Stimulated activated naive CD8-positive, alpha-beta T cell treated with anti-CD3 and anti-CD28 coated beads, Interleukin-15, amount 100 ng/mL, for 72 hours (primary cell): ENCODE results near the gene PTPRJ.

ENCODE experiments used
- ATAC-seq: fragments of 150-1000 bp; cut with Tn5 transposase; 2 replicates; pipeline ENCODE4 v1.10.0; 2021; ENCODE audit warnings: mild to moderate bottlenecking, moderate library complexity
- DNase-seq, 2 donors: peaks; one replicate each; pipeline ENCODE4 v3.0.0; 2021 to 2022
- H3K27ac Mint-ChIP-seq, 2 donors: one replicate each; pipeline ENCODE4 v1.8.0; 2022; ENCODE audit warnings: mild to moderate bottlenecking in 2 of 2, mixed read lengths in 2 of 2, moderate library complexity in 2 of 2
- H3K27me3 Mint-ChIP-seq: one replicate; pipeline ENCODE4 v1.8.0; 2022; ENCODE audit warnings: mixed read lengths
- H3K4me1 Mint-ChIP-seq: one replicate; pipeline ENCODE4 v1.8.0; 2022; ENCODE audit warnings: mild to moderate bottlenecking, mixed read lengths
- H3K4me3 Mint-ChIP-seq, 2 donors: one replicate each; pipeline ENCODE4 v1.8.0; 2022; ENCODE audit warnings: mild to moderate bottlenecking in 2 of 2, mixed read lengths in 2 of 2, moderate library complexity in 1 of 2
- H3K9me3 Mint-ChIP-seq, 2 donors: one replicate each; pipeline ENCODE4 v1.8.0; 2022; ENCODE audit warnings: mixed read lengths in 2 of 2

The PTPRJ gene

GRCh38 chr11:47955061-47955755 lies 25.2 kb upstream of the PTPRJ start:
- DNase-seq: no peak
- H3K9me3 Mint-ChIP-seq: no peaks in the 10 kb centered on the region
- H3K4me1 Mint-ChIP-seq: peaks cover 23% of the 10 kb centered on the region
- peak overlapping the region in 1 of 2 donors; percentile 74 for H3K27ac Mint-ChIP-seq
- ATAC-seq: peak; percentile 46
- H3K4me3 Mint-ChIP-seq: no peak overlapping the region
- no peaks in the 10 kb centered on the region for H3K27me3 Mint-ChIP-seq

- H3K9me3 Mint-ChIP-seq: no peaks in the 10 kb centered on the region
- H3K27ac Mint-ChIP-seq: no peak overlapping the region
- H3K4me1 Mint-ChIP-seq: peaks cover 6% of the 10 kb centered on the region
- no peak for DNase-seq
- no peak overlapping the region for H3K4me3 Mint-ChIP-seq
- no peaks in the 10 kb centered on the region for H3K27me3 Mint-ChIP-seq
- ATAC-seq: no peak
Measured at GRCh38 chr11:47960015-47960414, 20.3 kb upstream of the PTPRJ start.

- no peaks in the 10 kb centered on the region for H3K27me3 Mint-ChIP-seq
- H3K4me3 Mint-ChIP-seq: no peak overlapping the region
- DNase-seq: no peak
- H3K9me3 Mint-ChIP-seq: no peaks in the 10 kb centered on the region
- no peak for ATAC-seq
- no peaks in the 10 kb centered on the region for H3K4me1 Mint-ChIP-seq
- no peak overlapping the region for H3K27ac Mint-ChIP-seq
Measured at GRCh38 chr11:47961383-47961782, 19.0 kb upstream of the PTPRJ start.

DNA sequence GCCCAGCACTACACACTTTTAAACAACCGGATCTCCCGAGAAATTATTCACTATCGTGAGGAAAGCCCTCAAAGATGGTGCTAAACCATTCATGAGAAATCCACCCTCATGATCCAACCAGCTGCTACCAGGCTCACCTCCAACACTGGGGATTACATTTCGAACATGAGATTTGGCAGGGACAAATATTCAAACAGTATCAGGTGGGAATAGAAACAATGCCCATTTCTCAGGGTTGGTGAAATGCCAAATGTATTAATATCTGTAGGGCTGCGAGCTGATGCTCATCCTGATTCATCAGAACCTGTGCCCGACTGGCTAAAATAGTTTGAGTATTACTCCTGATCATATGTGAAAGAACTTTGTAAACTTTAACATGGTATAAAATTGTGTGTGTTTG lies 15.8 kb upstream of the PTPRJ start:
- no peak for ATAC-seq

GRCh38 chr11:47967577-47968525 lies 12.5 kb upstream of the PTPRJ start:
- no peak for DNase-seq
- no peaks in the 10 kb centered on the region for H3K4me1 Mint-ChIP-seq
- ATAC-seq: no peak
- H3K4me3 Mint-ChIP-seq: no peak overlapping the region
- peak overlapping the region in 1 of 2 donors; percentile 6 for H3K27ac Mint-ChIP-seq
- H3K27me3 Mint-ChIP-seq: no peaks in the 10 kb centered on the region
- no peaks in the 10 kb centered on the region for H3K9me3 Mint-ChIP-seq

More for the DNA sequence above, 15.8 kb upstream of the PTPRJ start:
- no peaks in the 10 kb centered on the region for H3K4me1 Mint-ChIP-seq
- H3K27me3 Mint-ChIP-seq: no peaks in the 10 kb centered on the region
- no peaks in the 10 kb centered on the region for H3K9me3 Mint-ChIP-seq
- H3K4me3 Mint-ChIP-seq: no peak overlapping the region
- DNase-seq: no peak
- peak overlapping the region in 1 of 2 donors; percentile 54 for H3K27ac Mint-ChIP-seq

DNA sequence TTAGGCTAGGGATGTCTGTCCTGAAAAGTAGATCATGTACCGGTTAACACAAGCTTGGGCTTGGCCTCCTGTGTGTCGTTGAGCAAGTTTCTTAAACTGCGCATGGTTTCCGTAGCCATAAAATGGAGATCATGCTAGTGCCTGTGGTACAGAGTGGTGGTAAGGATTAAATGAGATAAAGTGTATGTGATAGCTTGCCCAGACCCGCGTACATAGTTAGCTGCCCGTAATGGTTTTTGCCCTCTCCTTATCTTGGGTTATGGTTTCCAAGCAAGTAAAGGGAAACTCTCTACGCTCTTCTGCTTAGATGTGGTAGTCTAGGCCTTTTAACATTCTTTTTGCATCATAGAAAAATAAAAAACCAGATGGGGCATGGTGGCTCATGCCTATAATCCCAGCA lies 11.0 kb upstream of the PTPRJ start:
- Mint-ChIP-seq H3K4me3 (no peak overlapping the region), H3K9me3 (no peaks in the 10 kb centered on the region), H3K27me3 (no peaks in the 10 kb centered on the region), H3K4me1 (no peaks in the 10 kb centered on the region), H3K27ac (no peak overlapping the region)
- DNase-seq (no peak), ATAC-seq (no peak)

- H3K4me3 Mint-ChIP-seq: no peak overlapping the region
- ATAC-seq: no peak
- H3K4me1 Mint-ChIP-seq: no peaks in the 10 kb centered on the region
- H3K27ac Mint-ChIP-seq: no peak overlapping the region
- no peak for DNase-seq
- H3K27me3 Mint-ChIP-seq: no peaks in the 10 kb centered on the region
- H3K9me3 Mint-ChIP-seq: no peaks in the 10 kb centered on the region
Measured at GRCh38 chr11:47971501-47971900, 8.9 kb upstream of the PTPRJ start.

GRCh38 chr11:47973173-47973572 lies 7.2 kb upstream of the PTPRJ start:
- H3K9me3 Mint-ChIP-seq: no peaks in the 10 kb centered on the region
- no peaks in the 10 kb centered on the region for H3K27me3 Mint-ChIP-seq

GRCh38 chr11:47976931-47977330 lies 3.4 kb upstream of the PTPRJ start:
- Mint-ChIP-seq H3K27ac (no peak overlapping the region), H3K4me3 (no peak overlapping the region), H3K4me1 (peaks cover 18% of the 10 kb centered on the region), H3K27me3 (peaks cover 11% of the 10 kb centered on the region), H3K9me3 (no peaks in the 10 kb centered on the region)
- no peak for ATAC-seq
- no peak for DNase-seq

More at GRCh38 chr11:47973173-47973572, 7.2 kb upstream of the PTPRJ start:
- ATAC-seq (no peak), DNase-seq (no peak)
- Mint-ChIP-seq H3K27ac (peak overlapping the region in 1 of 2 donors; percentile 19), H3K4me1 (peaks cover 3% of the 10 kb centered on the region), H3K4me3 (no peak overlapping the region)

GRCh38 chr11:47977623-47978022 lies 2.7 kb upstream of the PTPRJ start:
- H3K9me3 Mint-ChIP-seq: no peaks in the 10 kb centered on the region
- peaks cover 11% of the 10 kb centered on the region for H3K27me3 Mint-ChIP-seq
- no peak for DNase-seq
- ATAC-seq: no peak
- H3K4me1 Mint-ChIP-seq: peaks cover 23% of the 10 kb centered on the region
- no peak overlapping the region for H3K27ac Mint-ChIP-seq
- no peak overlapping the region for H3K4me3 Mint-ChIP-seq

- peaks cover 11% of the 10 kb centered on the region for H3K27me3 Mint-ChIP-seq
- H3K4me3 Mint-ChIP-seq: peak overlapping the region; percentile 55 to 73
- no peaks in the 10 kb centered on the region for H3K9me3 Mint-ChIP-seq
- H3K4me1 Mint-ChIP-seq: peaks cover 39% of the 10 kb centered on the region
- DNase-seq (no peak), ATAC-seq (no peak)
- H3K27ac Mint-ChIP-seq: no peak overlapping the region
Measured at GRCh38 chr11:47979378-47980087, 826 bp upstream of the PTPRJ start.

DNA sequence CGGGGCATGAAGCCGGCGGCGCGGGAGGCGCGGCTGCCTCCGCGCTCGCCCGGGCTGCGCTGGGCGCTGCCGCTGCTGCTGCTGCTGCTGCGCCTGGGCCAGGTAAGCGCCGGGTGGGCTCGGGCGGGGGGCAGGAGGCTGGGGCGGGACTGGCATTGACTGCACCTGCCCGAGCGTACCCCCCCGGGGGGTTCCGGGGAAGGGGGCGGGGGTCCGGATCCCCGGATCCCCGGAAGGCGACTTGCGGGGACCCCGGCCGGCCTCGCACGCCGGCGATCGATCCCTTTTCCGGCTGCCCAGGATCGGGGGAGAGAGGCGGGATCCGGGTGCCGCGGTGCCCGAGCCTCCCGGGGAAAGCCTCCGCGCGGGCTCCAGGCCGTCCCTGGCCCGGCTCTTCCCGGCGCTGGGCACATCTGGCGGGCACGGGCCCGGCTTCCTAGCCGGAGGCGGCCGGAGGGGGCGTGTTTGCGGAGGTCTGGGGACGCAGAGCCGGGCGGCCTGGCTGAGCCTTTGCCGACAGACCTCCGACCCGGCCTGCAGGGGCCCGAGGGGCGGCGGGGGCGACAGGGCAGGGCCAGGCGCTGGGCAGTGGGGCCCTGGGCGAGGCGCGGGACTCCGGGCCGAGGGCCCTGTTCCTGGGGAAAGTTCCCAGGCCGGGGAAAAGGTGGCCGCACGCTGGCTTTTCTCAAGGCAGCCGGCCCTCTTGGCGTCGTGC lies 705 bp downstream of the PTPRJ start:
- Mint-ChIP-seq H3K27ac (peak overlapping the region in 1 of 2 donors; percentile 80), H3K4me1 (peaks cover 42% of the 10 kb centered on the region), H3K27me3 (peaks cover 11% of the 10 kb centered on the region), H3K4me3 (peak overlapping the region; percentile 84 to 90), H3K9me3 (no peaks in the 10 kb centered on the region)
- peak; percentile 39 for DNase-seq
- ATAC-seq: peak; percentile 76

DNA sequence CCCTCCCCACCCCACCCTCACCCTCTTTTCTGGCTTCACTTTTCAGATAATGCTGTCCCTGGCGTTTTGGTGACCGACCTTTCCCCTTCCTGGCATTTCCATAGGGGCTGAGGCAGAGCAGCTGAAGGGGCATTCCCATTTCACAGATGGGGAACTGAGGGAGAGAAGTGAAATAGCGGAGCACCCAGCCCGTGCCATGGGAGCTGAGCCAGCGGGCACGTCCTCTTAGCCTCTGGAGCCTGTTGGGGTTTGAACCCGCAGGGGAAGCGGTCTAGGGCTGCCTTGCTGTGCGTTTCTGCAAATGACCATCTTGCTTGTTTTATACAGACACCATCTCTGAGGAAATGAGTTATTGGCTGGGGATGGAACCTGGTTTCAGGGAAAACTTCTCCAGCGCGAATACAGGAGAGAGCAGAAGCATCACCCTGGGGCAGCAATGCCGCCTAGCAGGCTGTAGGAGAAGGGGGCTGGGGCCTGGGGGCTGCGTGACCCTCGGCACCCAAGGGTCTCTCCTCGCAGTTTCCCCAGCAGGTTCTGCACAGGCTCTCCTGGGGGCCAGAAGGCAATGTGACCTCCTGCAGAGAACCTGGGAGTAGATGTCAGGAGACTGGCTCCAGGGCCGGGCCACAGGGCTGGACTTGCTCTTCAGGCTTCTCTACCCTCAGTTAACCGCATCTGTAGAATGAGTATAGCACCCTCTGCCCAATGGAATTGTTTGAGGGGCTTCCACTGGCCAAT lies 1.5 kb downstream of the PTPRJ start:
- DNase-seq (peak in 1 of 2 donors; percentile 21), ATAC-seq (no peak)
- peaks cover 49% of the 10 kb centered on the region for H3K4me1 Mint-ChIP-seq

DNA sequence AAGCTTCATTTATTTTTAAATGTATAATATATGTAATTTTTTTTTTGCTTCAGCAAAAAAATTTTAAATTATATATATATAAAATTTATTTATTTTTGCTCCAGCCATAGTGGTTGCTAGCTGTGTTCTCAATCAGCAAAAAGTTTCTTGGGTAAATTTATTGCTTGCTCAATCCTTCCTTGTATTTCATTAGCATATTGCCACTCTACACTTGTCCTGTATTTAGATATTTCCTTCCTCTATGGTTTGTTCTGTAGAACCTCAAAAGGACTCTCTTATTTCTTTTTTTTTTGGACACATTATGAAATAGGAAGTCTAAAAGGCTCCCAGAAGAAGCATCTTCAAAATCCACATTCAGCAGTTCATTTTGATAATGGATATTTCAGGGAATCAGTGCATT lies 2.3 kb downstream of the PTPRJ start:
- no peak for DNase-seq
- H3K27ac Mint-ChIP-seq: peak overlapping the region in 1 of 2 donors; percentile 67
- no peak for ATAC-seq
- no peaks in the 10 kb centered on the region for H3K9me3 Mint-ChIP-seq
- peaks cover 57% of the 10 kb centered on the region for H3K4me1 Mint-ChIP-seq
- H3K4me3 Mint-ChIP-seq: peak overlapping the region; percentile 62 to 66
- H3K27me3 Mint-ChIP-seq: peaks cover 11% of the 10 kb centered on the region

More for the DNA sequence above, 1.5 kb downstream of the PTPRJ start:
- Mint-ChIP-seq H3K27ac (peak overlapping the region; percentile 35 to 80), H3K9me3 (no peaks in the 10 kb centered on the region), H3K27me3 (peaks cover 11% of the 10 kb centered on the region), H3K4me3 (peak overlapping the region; percentile 84 to 90)
